ENCODE data around the gene HMOX1. TPM values are rescaled to one million over a fixed set of nuclear protein-coding genes. Genes with fewer than 3 reads are reported as not detected.

HMOX1 gene
- total RNA-seq, 2 experiments from 2014 or later = 0.22 TPM; not detected in 1

DNA sequence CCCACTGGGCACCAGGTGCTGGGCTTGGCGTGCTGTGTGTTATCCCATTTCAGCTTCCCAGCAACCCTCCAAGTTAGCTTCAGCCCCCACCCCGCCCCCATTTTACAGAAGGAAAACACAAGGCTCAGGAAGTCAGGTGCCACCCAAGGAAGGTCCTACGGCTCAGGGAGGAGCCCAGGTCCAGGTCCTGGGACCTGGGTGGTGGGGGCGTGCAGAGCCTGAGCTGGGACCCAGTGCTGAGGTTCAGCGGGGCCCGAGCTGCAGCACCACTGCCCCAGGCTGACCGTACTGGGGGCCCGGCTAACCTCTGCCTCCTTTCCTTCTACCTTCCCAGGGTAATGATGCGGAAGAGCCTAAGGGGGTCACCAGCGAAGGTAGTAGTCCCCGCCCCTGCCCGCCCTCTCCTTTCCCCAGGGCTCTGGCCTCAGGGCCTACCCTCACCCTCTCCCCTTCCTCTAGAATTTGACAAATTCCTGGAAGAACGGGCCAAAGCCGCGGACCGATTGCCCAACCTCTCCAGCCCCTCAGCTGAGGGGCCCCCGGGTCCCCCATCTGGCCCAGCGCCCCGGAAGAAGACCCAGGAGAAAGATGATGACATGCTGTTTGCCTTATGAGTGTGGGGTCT is 34.2 kb upstream of the HMOX1 start:
- peaks cover 12% of the 10 kb centered on the region for H3K4me1 Mint-ChIP-seq (ENCODE audit: low read depth)
- no peak for ATAC-seq
- TF ChIP-seq, protein P1, sequence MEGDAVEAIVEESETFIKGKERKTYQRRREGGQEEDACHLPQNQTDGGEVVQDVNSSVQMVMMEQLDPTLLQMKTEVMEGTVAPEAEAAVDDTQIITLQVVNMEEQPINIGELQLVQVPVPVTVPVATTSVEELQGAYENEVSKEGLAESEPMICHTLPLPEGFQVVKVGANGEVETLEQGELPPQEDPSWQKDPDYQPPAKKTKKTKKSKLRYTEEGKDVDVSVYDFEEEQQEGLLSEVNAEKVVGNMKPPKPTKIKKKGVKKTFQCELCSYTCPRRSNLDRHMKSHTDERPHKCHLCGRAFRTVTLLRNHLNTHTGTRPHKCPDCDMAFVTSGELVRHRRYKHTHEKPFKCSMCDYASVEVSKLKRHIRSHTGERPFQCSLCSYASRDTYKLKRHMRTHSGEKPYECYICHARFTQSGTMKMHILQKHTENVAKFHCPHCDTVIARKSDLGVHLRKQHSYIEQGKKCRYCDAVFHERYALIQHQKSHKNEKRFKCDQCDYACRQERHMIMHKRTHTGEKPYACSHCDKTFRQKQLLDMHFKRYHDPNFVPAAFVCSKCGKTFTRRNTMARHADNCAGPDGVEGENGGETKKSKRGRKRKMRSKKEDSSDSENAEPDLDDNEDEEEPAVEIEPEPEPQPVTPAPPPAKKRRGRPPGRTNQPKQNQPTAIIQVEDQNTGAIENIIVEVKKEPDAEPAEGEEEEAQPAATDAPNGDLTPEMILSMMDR (IDR thresholded peaks at IDR 0.05) = no peak
- intact Hi-C loops (cut with micrococcal nuclease) = no loop called here
- no peak for DNase-seq
- H3K27me3 Mint-ChIP-seq = peaks cover 7% of the 10 kb centered on the region
- CTCF ChIA-PET = interaction anchor here (1.0 kb wide), 1 partner anchor 11 kb away, joined by 3 read pairs; no protein-coding TSS in a partner anchor
- POLR2A ChIA-PET = no interaction called here
- H3K27ac Mint-ChIP-seq = no peak overlapping the region
- H3K4me3 Mint-ChIP-seq = no peak overlapping the region
- H3K9me3 Mint-ChIP-seq = no peaks in the 10 kb centered on the region
- H3K36me3 Mint-ChIP-seq (ENCODE audit: low read depth) = peaks cover 2% of the 10 kb centered on the region

DNA sequence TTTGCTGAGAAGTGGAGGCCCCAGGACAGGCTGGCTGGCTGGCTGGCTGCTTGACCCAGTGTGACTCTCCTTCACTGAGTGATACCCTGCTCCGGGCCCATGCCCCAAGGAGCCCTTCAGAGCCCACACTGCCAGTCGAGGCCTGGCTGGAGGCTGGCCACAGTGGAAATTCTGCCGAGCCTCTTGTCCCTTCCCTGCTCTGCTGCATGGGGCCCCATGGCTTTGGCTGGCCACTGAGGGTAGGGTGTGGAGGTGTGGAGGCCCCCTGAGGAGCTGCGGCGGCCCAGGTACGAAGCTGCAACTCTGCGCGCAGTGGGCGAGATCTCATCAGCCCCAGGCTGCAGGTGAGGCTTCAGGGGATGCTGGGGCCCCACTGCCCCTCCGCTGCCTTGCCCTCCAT is 33.4 kb upstream of the HMOX1 start:
- Mint-ChIP-seq H3K4me3 (no peak overlapping the region), H3K27ac (no peak overlapping the region), H3K4me1 (ENCODE audit: low read depth) (peaks cover 18% of the 10 kb centered on the region), H3K27me3 (peaks cover 7% of the 10 kb centered on the region), H3K36me3 (ENCODE audit: low read depth) (peaks cover 2% of the 10 kb centered on the region), H3K9me3 (no peaks in the 10 kb centered on the region)
- POLR2A ChIA-PET = no interaction called here
- no peak for ATAC-seq
- TF ChIP-seq, protein P1 (IDR thresholded peaks at IDR 0.05) = no peak
- intact Hi-C loops (cut with micrococcal nuclease) = no loop called here
- DNase-seq = no peak
- CTCF ChIA-PET = no interaction called here

DNA sequence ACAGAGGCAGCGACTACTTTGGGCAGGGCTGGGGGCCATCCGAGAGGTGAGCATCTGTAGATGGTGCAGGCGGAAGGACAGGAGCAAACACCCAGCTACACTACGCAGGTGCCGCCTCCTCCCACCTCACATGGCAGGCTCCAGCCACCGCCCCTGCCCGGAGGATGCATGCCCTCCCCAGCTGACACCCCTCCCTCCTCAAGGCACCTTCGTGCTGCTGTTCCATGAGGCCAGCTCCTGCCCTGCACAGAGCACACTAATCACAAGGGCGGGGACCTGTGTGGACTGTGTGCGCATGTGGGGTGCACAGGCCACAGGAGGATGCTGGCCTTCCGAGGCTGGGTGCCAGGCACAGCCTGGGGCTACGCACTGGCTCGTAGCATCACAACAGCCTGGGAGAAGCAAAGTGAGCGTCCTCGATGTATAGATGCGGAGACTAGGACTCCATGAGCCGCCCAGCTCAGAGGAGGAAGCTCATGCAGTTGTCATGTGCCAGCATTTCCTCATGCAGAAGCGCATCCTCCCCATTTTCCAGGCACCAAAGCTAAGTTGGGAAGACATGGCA is 32.8 kb upstream of the HMOX1 start:
- Mint-ChIP-seq H3K4me1 (ENCODE audit: low read depth) (peaks cover 23% of the 10 kb centered on the region), H3K9me3 (no peaks in the 10 kb centered on the region), H3K27ac (no peak overlapping the region), H3K4me3 (no peak overlapping the region), H3K36me3 (ENCODE audit: low read depth) (peaks cover 2% of the 10 kb centered on the region), H3K27me3 (peaks cover 7% of the 10 kb centered on the region)
- TF ChIP-seq, protein P1 (IDR thresholded peaks at IDR 0.05) = no peak
- ChIA-PET CTCF (no interaction called here), POLR2A (no interaction called here)
- ATAC-seq = no peak
- no peak for DNase-seq
- intact Hi-C loops (cut with micrococcal nuclease) = no loop called here

DNA sequence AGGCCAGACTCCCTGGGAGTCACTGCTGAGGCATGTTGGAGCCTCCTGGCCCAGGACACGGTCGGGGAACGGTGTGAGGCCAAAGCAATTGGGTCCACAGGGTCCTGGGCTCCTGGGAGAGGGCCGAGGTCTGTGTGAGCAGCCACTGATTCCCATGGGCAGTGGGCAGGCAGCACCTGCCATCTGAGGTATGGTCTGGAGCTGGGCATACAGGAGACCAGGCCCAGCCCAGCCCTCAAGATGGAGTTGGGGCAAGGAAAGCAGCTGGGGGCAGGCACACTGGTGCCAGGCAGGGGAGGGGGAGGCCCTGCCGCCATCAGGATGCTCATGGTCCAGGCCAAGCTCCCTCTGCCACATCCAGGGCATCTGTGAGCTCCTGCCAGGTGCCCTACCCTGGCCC is 32.2 kb upstream of the HMOX1 start:
- ChIA-PET CTCF (no interaction called here), POLR2A (no interaction called here)
- no peak for DNase-seq
- no peaks in the 10 kb centered on the region for H3K9me3 Mint-ChIP-seq
- peaks cover 2% of the 10 kb centered on the region for H3K36me3 Mint-ChIP-seq (ENCODE audit: low read depth)
- H3K27ac Mint-ChIP-seq = no peak overlapping the region
- H3K4me3 Mint-ChIP-seq = no peak overlapping the region
- peaks cover 7% of the 10 kb centered on the region for H3K27me3 Mint-ChIP-seq
- intact Hi-C loops (cut with micrococcal nuclease) = no loop called here
- H3K4me1 Mint-ChIP-seq (ENCODE audit: low read depth) = peaks cover 26% of the 10 kb centered on the region
- TF ChIP-seq, protein P1 (IDR thresholded peaks at IDR 0.05) = no peak
- no peak for ATAC-seq

DNA sequence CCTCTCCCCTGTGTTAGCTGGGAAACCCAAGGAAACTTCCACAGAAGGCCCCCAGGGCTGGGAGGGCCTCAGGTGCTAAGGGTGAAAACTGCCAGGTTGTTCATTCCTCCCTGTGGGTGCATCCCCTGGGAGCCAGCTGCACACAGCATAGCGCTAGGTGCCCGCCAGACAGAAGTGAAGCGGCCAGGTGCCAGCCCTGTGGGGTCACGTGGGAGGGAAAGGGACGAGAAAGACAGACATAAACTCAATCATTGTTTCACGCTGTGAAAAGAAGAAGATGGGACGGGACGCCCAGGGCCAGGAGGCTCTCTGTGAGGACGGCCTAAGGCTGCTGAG is 31.6 kb upstream of the HMOX1 start:
- intact Hi-C loops (cut with micrococcal nuclease) = no loop called here
- POLR2A ChIA-PET = no interaction called here
- H3K27me3 Mint-ChIP-seq = peaks cover 7% of the 10 kb centered on the region
- no peaks in the 10 kb centered on the region for H3K9me3 Mint-ChIP-seq
- H3K4me3 Mint-ChIP-seq = no peak overlapping the region
- no peak for ATAC-seq
- peaks cover 26% of the 10 kb centered on the region for H3K4me1 Mint-ChIP-seq (ENCODE audit: low read depth)
- TF ChIP-seq, protein P1 (IDR thresholded peaks at IDR 0.05) = no peak
- H3K27ac Mint-ChIP-seq = no peak overlapping the region
- CTCF ChIA-PET = interaction anchor here (2.1 to 2.4 kb wide), 2 partner anchors 43 to 233 kb away, joined by 8 to 36 read pairs; no protein-coding TSS in a partner anchor
- DNase-seq = no peak
- H3K36me3 Mint-ChIP-seq (ENCODE audit: low read depth) = peaks cover 2% of the 10 kb centered on the region
